SW 1271 (cell line): ENCODE data around the gene SERPINB3.
"Not testable (repeated sequence)": the region's sequence is repeated elsewhere in the genome, so short reads cannot be mapped to it uniquely, and the experiment has no call there.

Experiments used
- DNase-seq, 2 experiments: peaks; one replicate each; lab custom pipeline; 2025; lab: John Stamatoyannopoulos, UW

Gene SERPINB3

DNA sequence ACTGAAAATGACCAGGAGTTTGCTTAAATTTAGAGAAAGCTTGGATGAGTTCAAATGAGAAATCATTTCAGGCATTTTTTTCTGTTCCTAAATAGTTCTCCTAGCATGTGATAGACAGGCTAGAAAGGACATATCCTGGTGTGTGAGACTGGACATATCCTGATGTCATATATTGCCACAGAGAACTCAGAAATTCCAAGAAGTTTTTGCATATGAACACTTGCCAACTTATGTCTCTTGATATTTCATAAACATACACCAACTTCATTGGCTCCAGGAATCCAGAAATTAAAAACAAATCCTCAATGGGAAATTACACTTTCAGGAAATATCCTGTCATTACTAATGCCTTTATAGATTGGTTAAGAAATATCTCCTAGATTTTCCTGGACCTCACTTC is 14.8 kb downstream of the SERPINB3 start:
- DNase-seq = no peak

GRCh38 chr18:63644694-63645093 is 17.0 kb downstream of the SERPINB3 start:
- DNase-seq = not testable (repeated sequence)

DNA sequence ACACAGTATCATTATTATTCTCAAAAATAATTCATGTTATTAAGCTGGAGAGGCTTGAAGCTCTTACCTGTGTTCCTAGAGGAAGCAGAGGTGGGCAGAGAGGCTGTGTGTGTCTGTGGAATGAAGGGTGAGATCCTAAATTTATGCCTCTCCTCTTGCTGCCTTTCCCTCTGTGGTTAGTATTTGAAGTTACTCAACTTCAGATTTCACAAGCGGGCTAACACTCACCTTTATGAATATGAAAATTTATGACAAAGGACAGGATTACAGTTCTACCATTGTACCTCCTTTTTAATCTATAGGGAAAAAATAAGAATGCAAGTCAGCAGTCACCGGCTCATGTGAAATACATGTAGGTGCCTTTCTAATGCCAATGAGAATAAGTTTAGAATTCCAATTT is 17.6 kb downstream of the SERPINB3 start, which contains the start of gene SERPINB4:
SERPINB4 (minus strand) TSS at position 115 of the 400 bp plus-strand sequence. CDS start 679 bp downstream, outside the sequence.
- DNase-seq = not testable (repeated sequence)

GRCh38 chr18:63642668-63643356 is 18.9 kb downstream of the SERPINB3 start:
- DNase-seq = not testable (repeated sequence)

DNA sequence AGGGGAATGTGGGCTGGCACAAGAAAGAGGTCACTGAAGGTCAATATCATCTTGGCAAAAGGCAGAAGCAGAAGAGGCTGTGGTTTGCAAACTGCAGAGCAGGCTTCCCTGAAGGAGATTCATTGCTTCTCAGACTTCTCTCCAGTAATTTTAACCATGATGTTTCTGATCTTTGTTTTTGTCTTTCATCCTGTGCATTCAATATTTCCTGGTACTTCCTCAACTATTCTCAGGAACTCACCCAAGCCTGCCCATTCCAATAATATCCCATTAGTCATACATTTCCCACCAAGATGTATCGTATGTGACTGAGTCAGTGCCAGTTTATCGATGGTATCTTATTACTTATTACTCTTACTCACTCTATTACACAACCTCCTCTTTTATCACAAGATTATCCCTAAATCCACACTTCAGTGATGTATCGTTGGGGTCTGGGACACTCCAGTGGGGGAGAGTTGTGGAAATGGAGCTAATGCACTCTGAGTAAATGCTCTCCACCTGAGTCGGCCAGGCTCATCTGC is 20.5 kb downstream of the SERPINB3 start:
- DNase-seq = not testable (repeated sequence)

- DNase-seq = no peak
These were observed 24.0 kb downstream of the SERPINB3 start for GRCh38 chr18:63637703-63638102.

- DNase-seq = no peak
These were observed 33.9 kb downstream of the SERPINB3 start for GRCh38 chr18:63627819-63628218.

DNA sequence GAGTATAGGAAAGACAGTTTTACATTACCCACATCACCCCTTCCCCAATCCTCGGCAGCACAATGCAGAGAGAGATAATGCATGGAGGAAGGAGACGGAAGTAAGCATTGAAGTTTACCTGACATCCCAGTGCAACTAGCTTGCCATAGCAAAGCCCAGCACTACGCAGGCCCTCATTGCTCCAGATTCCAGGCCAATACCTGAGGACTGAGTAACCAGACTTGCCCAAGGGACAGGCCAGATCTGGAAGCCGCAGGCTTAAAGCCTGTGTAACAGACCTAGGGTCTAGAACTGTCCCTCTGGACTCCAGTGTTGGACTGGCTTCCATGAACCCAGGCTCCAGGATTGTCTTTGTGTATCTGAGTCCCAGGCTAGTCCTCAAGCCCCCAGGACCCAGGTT is 35.3 kb downstream of the SERPINB3 start:
- no peak for DNase-seq

DNA sequence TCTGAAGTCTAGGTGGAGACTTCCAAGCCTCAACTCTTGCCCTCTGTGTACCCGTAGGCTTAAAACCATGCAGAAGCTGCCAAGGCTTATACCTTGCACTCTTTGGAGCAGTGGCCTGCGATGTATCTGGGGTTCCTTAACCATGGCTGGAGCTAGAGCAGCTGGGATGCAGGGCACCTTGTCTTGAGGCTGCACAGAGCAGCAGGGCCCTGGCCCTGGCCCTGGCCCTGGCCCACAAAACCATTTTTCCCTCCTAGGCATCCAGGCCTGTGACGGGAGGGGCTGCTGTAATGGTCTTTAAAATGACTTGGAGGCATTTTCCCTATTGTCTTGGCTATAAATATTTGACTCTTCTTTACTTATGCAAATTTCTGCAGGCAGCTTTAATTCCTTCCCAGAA is 36.8 kb downstream of the SERPINB3 start:
- no peak for DNase-seq

GRCh38 chr18:63619661-63620060 is 42.0 kb downstream of the SERPINB3 start:
- DNase-seq = no peak

- no peak for DNase-seq
These were observed 43.8 kb downstream of the SERPINB3 start for GRCh38 chr18:63617915-63618234.

- DNase-seq = no peak
These were observed 44.4 kb downstream of the SERPINB3 start for GRCh38 chr18:63617049-63617914.

GRCh38 chr18:63613420-63613819 is 48.3 kb downstream of the SERPINB3 start:
- no peak for DNase-seq

DNA sequence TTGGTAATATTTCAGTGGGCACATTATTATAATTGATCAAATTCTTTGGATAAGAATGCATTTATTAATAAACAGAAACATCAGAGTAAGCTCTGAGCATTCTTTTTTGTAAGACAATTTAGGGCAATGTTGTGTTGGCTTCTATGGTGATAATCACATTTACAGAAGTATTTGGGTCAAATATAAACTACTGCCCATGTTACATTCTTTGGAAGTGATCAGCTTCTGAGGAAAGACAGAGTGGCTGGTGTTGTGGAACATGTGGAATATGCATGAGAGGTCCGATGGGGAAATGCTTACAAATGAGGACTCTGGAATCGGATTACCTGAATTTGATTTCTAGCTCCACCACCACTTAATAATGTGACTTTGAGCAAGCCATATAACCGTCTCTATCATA is 55.2 kb downstream of the SERPINB3 start:
- no peak for DNase-seq
